Measurements from ENCODE around the gene FAM20A.

FAM20A gene

DNA sequence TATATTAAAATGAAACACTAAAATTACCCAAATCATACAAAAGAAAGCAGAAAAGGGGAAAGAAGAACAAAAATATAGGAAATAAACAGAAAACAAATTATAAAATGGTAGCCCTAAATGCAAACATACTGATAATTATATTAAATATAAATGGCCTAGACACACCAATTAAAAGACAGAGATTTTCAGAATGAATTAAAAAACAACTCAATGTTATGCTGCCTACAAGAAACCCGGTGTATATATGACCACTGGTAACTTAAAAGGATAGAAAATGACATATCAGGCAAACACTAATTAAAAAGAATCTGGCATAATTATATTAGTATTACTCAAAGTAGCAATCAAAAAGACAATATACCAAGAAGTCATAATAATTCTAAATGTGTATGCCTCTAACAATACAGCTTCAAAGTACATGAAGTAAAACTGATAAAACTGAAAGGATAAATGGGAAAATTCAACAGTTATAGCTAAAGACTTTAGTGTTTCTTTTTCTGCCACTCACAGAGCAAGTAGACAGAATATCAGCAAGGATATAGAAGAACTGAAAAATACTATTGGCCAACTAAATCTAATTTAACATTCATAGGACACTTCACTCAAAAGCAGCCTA is 7.5 kb upstream of the FAM20A start:
- DNase-seq = no peak

DNA sequence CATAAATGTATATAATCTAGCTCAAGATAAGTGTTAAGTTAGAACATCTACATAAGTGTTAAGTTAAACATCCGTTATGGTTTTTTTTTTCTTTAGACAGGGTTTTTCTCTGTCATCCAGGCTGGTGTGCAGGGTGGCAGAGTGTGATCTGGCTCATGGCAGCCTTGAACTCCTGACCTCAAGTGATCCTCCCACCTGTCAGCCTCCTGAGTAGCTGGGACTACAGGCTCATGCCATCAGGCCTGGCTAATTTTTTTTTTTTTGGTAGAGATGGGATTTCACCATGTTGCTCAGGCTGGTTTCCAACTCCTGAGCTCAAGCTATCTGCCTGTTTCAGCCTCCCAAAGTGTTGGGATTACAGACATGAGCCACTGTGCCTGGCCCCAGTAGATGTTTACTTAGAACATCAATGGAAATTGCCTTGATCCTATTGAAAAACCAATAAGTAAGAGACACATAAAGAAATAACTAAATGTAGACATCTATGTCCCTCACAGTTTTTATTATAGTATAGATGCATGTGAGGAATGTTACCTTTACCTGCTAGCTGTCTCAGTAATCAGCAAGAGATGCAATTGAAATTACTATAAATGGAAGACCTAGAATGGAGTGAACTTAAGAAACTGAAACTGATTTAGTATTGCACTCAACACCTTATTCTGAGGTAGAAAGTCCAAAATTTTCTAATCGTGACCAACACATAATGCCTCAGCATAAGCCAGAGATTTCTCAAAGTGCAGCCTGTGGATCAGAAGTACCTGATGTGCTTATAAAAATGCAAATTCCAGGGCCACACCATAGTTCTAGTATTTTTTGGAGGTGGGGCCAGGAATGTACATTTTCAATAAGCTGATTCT is 5.5 kb upstream of the FAM20A start:
- DNase-seq = no peak

- DNase-seq = no peak
These were observed 4.7 kb upstream of the FAM20A start for GRCh38 chr17:68605914-68606313.

GRCh38 chr17:68603656-68604055 is 2.5 kb upstream of the FAM20A start:
- DNase-seq = no peak

DNA sequence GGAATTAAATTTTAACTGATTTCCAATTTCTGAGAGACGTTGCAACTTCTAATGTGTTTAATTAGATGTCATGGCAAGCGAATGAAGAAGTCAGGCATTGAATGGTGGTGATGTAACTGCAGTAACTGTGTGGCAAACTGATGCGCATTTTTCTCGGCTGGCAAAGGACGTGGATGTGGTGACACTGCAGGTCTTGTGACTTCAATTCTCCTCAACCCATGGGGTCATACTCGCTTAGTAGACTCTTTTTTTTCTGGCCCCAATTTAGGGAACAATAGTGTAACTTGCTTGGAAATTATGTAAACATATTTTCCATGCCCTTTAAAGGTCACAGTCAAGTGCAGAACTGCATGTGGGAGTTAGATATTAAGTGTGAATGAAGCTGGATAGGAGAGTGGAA is 1.9 kb upstream of the FAM20A start:
- no peak for DNase-seq

DNA sequence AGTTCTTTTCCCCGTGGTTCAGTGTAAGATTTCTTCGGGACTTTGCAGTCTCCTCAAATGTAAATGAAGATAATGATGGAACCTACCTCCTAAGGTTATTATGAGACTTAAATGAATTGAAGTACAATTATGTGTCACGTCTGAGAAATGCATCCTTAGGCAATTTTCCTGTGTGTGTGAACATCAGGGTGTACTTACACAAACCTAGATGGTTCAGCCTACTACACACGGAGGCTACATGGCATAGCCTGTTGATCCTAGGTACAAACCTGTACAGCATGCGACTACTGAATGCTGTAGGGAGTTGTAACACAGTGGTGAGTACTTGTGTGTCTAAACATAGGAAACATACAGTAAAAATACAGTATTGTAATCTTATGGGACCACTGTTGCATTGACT is 1.1 kb upstream of the FAM20A start:
- no peak for DNase-seq

- no peak for DNase-seq
These were observed 560 bp upstream of the FAM20A start for GRCh38 chr17:68601565-68602288.

- DNase-seq = no peak
These were observed 868 bp downstream of the FAM20A start for GRCh38 chr17:68600067-68600930.

- no peak for DNase-seq
These were observed 1.6 kb downstream of the FAM20A start for GRCh38 chr17:68599552-68600066.

- DNase-seq = no peak
These were observed 2.1 kb downstream of the FAM20A start for GRCh38 chr17:68599091-68599490.

GRCh38 chr17:68598545-68598961 is 2.6 kb downstream of the FAM20A start:
- DNase-seq = no peak

DNA sequence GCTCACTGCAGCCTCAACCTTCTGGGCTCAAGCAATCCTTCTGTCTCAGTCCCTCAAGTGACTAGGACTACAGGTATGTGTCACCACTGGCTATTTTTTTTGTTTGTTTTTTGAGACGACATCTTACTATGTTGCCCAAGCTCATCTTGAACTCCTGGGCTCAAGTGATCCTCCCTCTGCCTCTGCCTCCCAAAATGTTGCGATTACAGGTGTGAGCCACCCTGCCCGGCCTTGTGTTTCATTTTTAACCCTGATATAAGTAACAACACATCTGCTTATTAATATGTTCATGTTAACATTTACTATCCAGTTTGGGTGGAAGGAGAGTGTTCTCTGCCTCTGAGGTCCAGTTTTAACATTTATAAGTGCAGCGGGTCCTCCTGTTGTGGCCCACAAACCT is 3.1 kb downstream of the FAM20A start:
- no peak for DNase-seq

GRCh38 chr17:68596411-68596945 is 4.7 kb downstream of the FAM20A start:
- DNase-seq = no peak

DNA sequence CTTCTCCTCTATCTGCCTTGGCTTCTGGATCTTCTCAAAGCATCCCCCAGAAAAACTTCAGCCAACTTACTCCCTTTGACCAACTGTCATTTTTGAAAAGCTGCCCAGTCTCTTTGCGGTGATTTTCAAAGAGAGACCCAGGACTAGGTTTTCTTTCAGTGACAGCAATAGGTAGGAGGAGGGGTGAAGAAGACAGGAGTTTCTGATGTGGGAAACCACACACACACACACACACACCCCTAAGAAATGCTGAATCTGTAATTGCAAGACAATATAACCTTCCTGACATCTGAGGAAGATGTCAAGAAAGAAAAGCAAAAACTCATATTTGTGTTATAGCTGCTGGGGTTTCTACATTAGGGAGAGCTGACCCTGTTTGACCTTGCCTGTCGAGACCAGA is 5.2 kb downstream of the FAM20A start:
- DNase-seq = no peak

DNA sequence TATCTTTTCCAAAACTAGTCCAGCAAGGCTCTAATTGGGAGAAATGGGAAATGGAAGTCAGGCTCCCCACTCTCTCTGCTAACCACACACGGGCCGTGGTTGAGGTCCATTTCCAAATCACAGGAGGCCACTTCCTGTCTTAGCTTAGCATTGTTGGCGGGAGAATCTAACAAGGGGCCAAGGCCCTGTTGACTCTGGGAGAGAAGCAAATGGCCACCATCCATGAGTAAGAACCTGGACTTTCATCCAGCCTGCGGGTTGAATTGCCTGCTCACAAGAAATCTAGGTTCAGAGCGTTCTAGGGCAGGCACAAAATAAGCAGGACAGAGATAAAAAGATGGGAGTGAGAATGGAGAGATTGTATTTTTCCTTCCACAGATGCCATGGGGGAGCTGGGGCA is 5.7 kb downstream of the FAM20A start:
- DNase-seq = no peak

- DNase-seq = no peak
These were observed 6.6 kb downstream of the FAM20A start for GRCh38 chr17:68594552-68594951.

DNA sequence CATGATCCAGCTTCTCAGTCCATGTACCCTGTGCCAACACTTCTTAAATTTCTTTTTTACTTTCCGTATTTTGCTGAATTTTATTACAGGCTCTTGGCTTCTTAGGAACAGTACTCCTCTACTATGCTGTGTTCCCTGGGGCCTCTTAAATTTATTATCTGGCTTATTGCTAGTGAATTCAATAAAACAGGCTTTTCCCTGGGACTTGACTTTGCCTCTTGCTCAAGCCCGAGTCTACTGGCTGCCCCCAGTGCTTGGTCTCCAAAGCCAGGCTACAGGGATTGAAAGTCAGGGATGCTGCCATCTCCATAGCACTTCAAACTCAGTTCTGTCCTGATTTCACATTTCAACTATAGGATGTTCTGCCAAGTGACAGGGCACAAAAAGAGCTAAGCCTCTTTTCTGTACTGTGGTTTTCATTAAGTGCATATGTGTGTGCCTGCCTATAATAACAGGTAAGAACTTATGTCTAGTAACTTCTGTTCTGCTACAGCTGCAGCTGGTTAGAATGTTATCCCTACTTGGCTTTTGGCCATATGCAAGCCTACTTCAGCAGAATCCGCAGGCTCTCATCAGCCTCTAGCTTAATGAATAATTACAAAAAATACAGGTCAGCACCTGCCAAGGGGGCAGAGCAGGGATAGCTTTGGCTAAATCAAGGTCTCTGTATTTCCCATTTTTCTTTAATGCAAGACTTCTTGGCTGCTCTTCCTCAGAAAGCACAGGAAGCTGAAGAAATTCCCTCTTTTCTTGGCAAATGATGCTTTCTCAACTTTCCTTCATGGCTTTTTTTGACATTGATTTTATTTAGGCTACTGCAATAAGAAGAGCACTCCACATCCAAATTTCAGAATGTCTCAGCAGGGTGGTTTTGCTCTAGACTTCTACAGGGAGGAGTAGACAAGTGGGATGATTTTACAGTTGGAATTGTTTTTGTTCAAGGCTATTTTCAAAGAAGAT is 8.2 kb downstream of the FAM20A start:
- DNase-seq = no peak

GRCh38 chr17:68592009-68592408 is 9.2 kb downstream of the FAM20A start:
- no peak for DNase-seq

- DNase-seq = no peak
These were observed 9.6 kb downstream of the FAM20A start for GRCh38 chr17:68591583-68591982.

- DNase-seq = no peak
These were observed 12.1 kb downstream of the FAM20A start for GRCh38 chr17:68589086-68589485.

GRCh38 chr17:68588362-68588761 is 12.8 kb downstream of the FAM20A start:
- no peak for DNase-seq

Measured in NK-92 treated with Interleukin-12 subunit alpha and Interleukin-12 subunit beta, amount 100 ng/mL, for 24 hours (cell line).